GM18526 (cell line): ENCODE results near the gene LCORL.

Experiments
- POLR2A ChIP-seq: IDR thresholded peaks from 3 replicates; pipeline ENCODE4 v1.6.1; 2011; ENCODE audit not compliant: insufficient read length; ENCODE audit errors: extremely low read depth

Gene LCORL

GRCh38 chr4:18033111-18034085, 11.8 kb upstream of the LCORL start:
- no peak for TF ChIP-seq POLR2A

- TF ChIP-seq POLR2A: no peak
Observed at GRCh38 chr4:18025288-18025687, 3.7 kb upstream of the LCORL start.

- no peak for TF ChIP-seq POLR2A
Observed at GRCh38 chr4:18022572-18023050, 1.1 kb upstream of the LCORL start.

GRCh38 chr4:18021470-18021719, 160 bp downstream of the LCORL start:
- TF ChIP-seq POLR2A: no peak

GRCh38 chr4:18020671-18021469, 685 bp downstream of the LCORL start:
- TF ChIP-seq POLR2A: no peak

GRCh38 chr4:18020145-18020670, 1.3 kb downstream of the LCORL start:
- no peak for TF ChIP-seq POLR2A

GRCh38 chr4:18014269-18014668, 7.3 kb downstream of the LCORL start:
- TF ChIP-seq POLR2A: no peak

GRCh38 chr4:18012807-18013462, 8.6 kb downstream of the LCORL start:
- TF ChIP-seq POLR2A: no peak

GRCh38 chr4:18012134-18012806, 9.3 kb downstream of the LCORL start:
- no peak for TF ChIP-seq POLR2A

GRCh38 chr4:18007625-18008024, 13.9 kb downstream of the LCORL start:
- TF ChIP-seq POLR2A: no peak

GRCh38 chr4:17997129-17997528, 24.4 kb downstream of the LCORL start:
- TF ChIP-seq POLR2A: no peak

GRCh38 chr4:17995165-17995564, 26.4 kb downstream of the LCORL start:
- no peak for TF ChIP-seq POLR2A

GRCh38 chr4:17985832-17986231, 35.7 kb downstream of the LCORL start:
- no peak for TF ChIP-seq POLR2A

GRCh38 chr4:17981063-17981462, 40.5 kb downstream of the LCORL start:
- TF ChIP-seq POLR2A: no peak

- TF ChIP-seq POLR2A: no peak
Observed at GRCh38 chr4:17968721-17969120, 52.8 kb downstream of the LCORL start.
